CD14-positive monocyte (primary cell): ENCODE results near the gene GYPC. TPM values are rescaled to one million over a fixed set of nuclear protein-coding genes. Genes with fewer than 3 reads are reported as not detected.

Source experiments
- DNase-seq, 3 donors: peaks; one replicate each; pipeline ENCODE4 v3.0.0-alpha.2; 2011 to 2022
- H2AFZ ChIP-seq: 2 replicates; pipeline ENCODE4 v1.6.0; 2012; ENCODE audit warnings: mild to moderate bottlenecking, low read depth, low read length, inconsistent platforms; ENCODE audit not compliant: insufficient read depth, poor library complexity, severe bottlenecking
- H3K27ac ChIP-seq, 2 donors: 1 replicate in 1 of 2; 2 replicates in 1 of 2; pipeline ENCODE4 v1.5.1; 2012 to 2013; ENCODE audit warnings: low read length in 2 of 2, control low read depth in 1 of 2, inconsistent platforms in 1 of 2, low read depth in 1 of 2, mild to moderate bottlenecking in 1 of 2
- H3K27me3 ChIP-seq, 2 donors: one replicate each; pipeline versions ENCODE4 v1.6.0 to v1.6.1; 2011 to 2013; ENCODE audit warnings: low read length in 2 of 2; ENCODE audit not compliant: control insufficient read depth in 2 of 2, insufficient read depth in 2 of 2
- H3K36me3 ChIP-seq, 2 donors: replicated peaks in 1 of 2; 1 replicate in 1 of 2; 2 replicates in 1 of 2; pipeline versions ENCODE4 v1.5.1 to v1.6.1; 2012 to 2013; ENCODE audit warnings: low read length in 2 of 2, control low read depth in 1 of 2, inconsistent platforms in 1 of 2, mild to moderate bottlenecking in 1 of 2; ENCODE audit not compliant: insufficient read depth in 2 of 2, control insufficient read depth in 1 of 2
- H3K4me1 ChIP-seq, 2 donors: 1 replicate in 1 of 2; 2 replicates in 1 of 2; pipeline versions ENCODE4 v1.5.1 to v1.6.1; 2012 to 2013; ENCODE audit warnings: low read length in 2 of 2, control low read depth in 1 of 2, inconsistent platforms in 1 of 2, mild to moderate bottlenecking in 1 of 2, moderate library complexity in 1 of 2; ENCODE audit not compliant: insufficient read depth in 2 of 2, control insufficient read depth in 1 of 2
- H3K4me2 ChIP-seq: replicated peaks from 2 replicates; pipeline ENCODE3; 2012; ENCODE audit warnings: low read length, moderate library complexity, mild to moderate bottlenecking; ENCODE audit not compliant: poor library complexity, severe bottlenecking; ENCODE audit errors: extremely low read depth
- H3K4me3 ChIP-seq, 3 experiments: fragments of 200-600 bp in 1 of 3; sonication (generic) in 1 of 3; replicated peaks in 1 of 3; 1 replicate in 2 of 3; 2 replicates in 1 of 3; pipeline ENCODE4 v1.5.1; 2011 to 2013; ENCODE audit warnings: low read length in 3 of 3, mild to moderate bottlenecking in 3 of 3, control low read depth in 2 of 3, low read depth in 2 of 3, inconsistent platforms in 1 of 3, moderate library complexity in 1 of 3
- H3K79me2 ChIP-seq: 2 replicates; pipeline ENCODE4 v1.6.0; 2012; ENCODE audit warnings: mild to moderate bottlenecking, control low read depth, inconsistent platforms, low read length, moderate library complexity; ENCODE audit not compliant: insufficient read depth
- H3K9ac ChIP-seq: 2 replicates; pipeline ENCODE4 v1.6.0; 2017; ENCODE audit warnings: low read length, mild to moderate bottlenecking; ENCODE audit not compliant: insufficient read depth, poor library complexity, severe bottlenecking
- H3K9me3 ChIP-seq, 2 donors: replicated peaks in 1 of 2; 1 replicate in 1 of 2; 2 replicates in 1 of 2; pipeline versions ENCODE4 v1.5.1 to v1.6.1; 2012 to 2013; ENCODE audit warnings: low read length in 2 of 2, control low read depth in 1 of 2; ENCODE audit not compliant: control insufficient read depth in 1 of 2, insufficient read depth in 1 of 2
- H4K20me1 ChIP-seq: 2 replicates; pipeline ENCODE4 v1.6.0; 2012; ENCODE audit warnings: mild to moderate bottlenecking, low read length, control low read depth, moderate library complexity; ENCODE audit not compliant: insufficient read depth
- H3K27ac Mint-ChIP-seq, 7 donors: one replicate each; pipeline ENCODE4 v1.8.0; 2020; ENCODE audit warnings: mild to moderate bottlenecking in 7 of 7, mixed read lengths in 7 of 7, moderate library complexity in 6 of 7, inconsistent platforms in 2 of 7
- H3K27me3 Mint-ChIP-seq, 3 donors: one replicate each; pipeline ENCODE4 v1.8.0; 2021 to 2022; ENCODE audit warnings: low read depth in 3 of 3, mild to moderate bottlenecking in 3 of 3, mixed read lengths in 3 of 3, moderate library complexity in 3 of 3, inconsistent platforms in 1 of 3
- H3K36me3 Mint-ChIP-seq, 2 donors: one replicate each; pipeline ENCODE4 v1.8.0; 2020; ENCODE audit warnings: mixed read lengths in 2 of 2, inconsistent platforms in 1 of 2, mild to moderate bottlenecking in 1 of 2
- H3K4me1 Mint-ChIP-seq: one replicate; pipeline ENCODE4 v1.8.0; 2020; ENCODE audit warnings: mild to moderate bottlenecking, mixed read lengths
- H3K4me3 Mint-ChIP-seq, 2 donors: one replicate each; pipeline ENCODE4 v1.8.0; 2020; ENCODE audit warnings: mild to moderate bottlenecking in 2 of 2, mixed read lengths in 2 of 2, moderate library complexity in 1 of 2
- H3K9me3 Mint-ChIP-seq, 7 donors: one replicate each; pipeline ENCODE4 v1.8.0; 2020 to 2022; ENCODE audit warnings: mixed read lengths in 7 of 7, mild to moderate bottlenecking in 6 of 7, moderate library complexity in 6 of 7, inconsistent platforms in 2 of 7
- WGBS: methylation state at CpG from one replicate; pipeline ENCODE4 v1.1.5; 2013; ENCODE audit warnings: missing lambda C conversion rate; ENCODE audit not compliant: insufficient coverage; 5-methylcytosine and 5-hydroxymethylcytosine counted together
- intact Hi-C, 2 donors: fragments of 100-400 bp; cut with micrococcal nuclease; formaldehyde crosslinking; loops; one replicate each; pipeline versions ENCODE4 v1.15.0 to v1.15.1; 2023
- polyA plus RNA-seq, 3 donors: library from polyadenylated mRNA; depleted of rRNA in 1 of 3; unstranded in 2 of 3; stranded (reverse) in 1 of 3; fragments of 300-500 nt in 2 of 3; fragments of >200 nt in 1 of 3; fragmentation: Illumina TruSeq in 2 of 3; gene quantifications; 1 replicate in 2 of 3; 2 replicates in 1 of 3; pipeline ENCODE4 v1.2.3, GENCODE V29; 2012 to 2021
- TF ChIP-seq, protein P1 (sequence below): fragments of 200-600 bp; IDR thresholded peaks from one replicate; pipeline ENCODE4 v1.8.0; 2022; ENCODE audit warnings: antibody characterized with exemption, mild to moderate bottlenecking

The GYPC gene
- polyA plus RNA-seq, 3 donors, result 20.0 to 36.1 (median 21.7) TPM

- TF ChIP-seq, protein P1, sequence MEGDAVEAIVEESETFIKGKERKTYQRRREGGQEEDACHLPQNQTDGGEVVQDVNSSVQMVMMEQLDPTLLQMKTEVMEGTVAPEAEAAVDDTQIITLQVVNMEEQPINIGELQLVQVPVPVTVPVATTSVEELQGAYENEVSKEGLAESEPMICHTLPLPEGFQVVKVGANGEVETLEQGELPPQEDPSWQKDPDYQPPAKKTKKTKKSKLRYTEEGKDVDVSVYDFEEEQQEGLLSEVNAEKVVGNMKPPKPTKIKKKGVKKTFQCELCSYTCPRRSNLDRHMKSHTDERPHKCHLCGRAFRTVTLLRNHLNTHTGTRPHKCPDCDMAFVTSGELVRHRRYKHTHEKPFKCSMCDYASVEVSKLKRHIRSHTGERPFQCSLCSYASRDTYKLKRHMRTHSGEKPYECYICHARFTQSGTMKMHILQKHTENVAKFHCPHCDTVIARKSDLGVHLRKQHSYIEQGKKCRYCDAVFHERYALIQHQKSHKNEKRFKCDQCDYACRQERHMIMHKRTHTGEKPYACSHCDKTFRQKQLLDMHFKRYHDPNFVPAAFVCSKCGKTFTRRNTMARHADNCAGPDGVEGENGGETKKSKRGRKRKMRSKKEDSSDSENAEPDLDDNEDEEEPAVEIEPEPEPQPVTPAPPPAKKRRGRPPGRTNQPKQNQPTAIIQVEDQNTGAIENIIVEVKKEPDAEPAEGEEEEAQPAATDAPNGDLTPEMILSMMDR, result no peak
Measured at GRCh38 chr2:126722081-126722480, 66.1 kb downstream of the GYPC start.

DNA sequence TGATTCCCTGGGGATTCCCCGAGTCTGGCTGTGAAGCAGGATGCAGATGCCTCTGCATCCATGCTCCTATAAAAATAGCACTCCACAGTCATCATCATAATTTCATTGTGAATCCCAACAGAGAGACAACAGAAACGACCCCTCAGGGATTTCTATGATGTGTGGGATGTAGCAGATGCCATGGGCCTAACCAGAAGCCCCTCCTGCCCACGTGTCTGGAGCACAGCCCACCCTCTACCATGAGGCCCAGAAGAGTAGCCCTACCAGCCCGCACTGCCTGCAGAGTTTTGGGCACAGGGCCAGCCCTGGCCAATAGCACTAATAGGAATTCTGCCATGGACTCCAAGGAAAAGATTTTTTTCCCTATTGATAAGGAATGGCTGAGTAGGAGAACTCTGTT is 66.6 kb downstream of the GYPC start:
- H3K9ac ChIP-seq, result no peak overlapping the region
- H3K4me1 ChIP-seq, result peaks cover 19 to 21% of the 10 kb centered on the region in 2 donors
- TF ChIP-seq, protein P1, result no peak
- Mint-ChIP-seq H3K36me3 (no peaks in the 10 kb centered on the region), H3K27me3 (peaks cover 2 to 9% (median 7%) of the 10 kb centered on the region in 3 donors), H3K4me3 (no peak overlapping the region), H3K4me1 (peaks cover 31% of the 10 kb centered on the region), H3K27ac (no peak overlapping the region), H3K9me3 (peaks cover 8 to 20% (median 16%) of the 10 kb centered on the region in 7 donors)
- H4K20me1 ChIP-seq, result no peaks in the 10 kb centered on the region
- no peaks in the 10 kb centered on the region for H3K36me3 ChIP-seq
- no peak overlapping the region for H3K27ac ChIP-seq
- no peaks in the 10 kb centered on the region for H3K79me2 ChIP-seq
- no peak for DNase-seq
- intact Hi-C loops, result no loop called here
- peaks cover 7 to 10% of the 10 kb centered on the region in 2 donors for H3K9me3 ChIP-seq
- WGBS, result no CpG with 5 or more reads among the region's 4 CpGs
- H3K4me2 ChIP-seq, result no peak overlapping the region
- H2AFZ ChIP-seq, result no peak overlapping the region
- H3K27me3 ChIP-seq, result no peaks in the 10 kb centered on the region
- no peak overlapping the region for H3K4me3 ChIP-seq

More at GRCh38 chr2:126722081-126722480, 66.1 kb downstream of the GYPC start:
- Mint-ChIP-seq H3K27ac (no peak overlapping the region), H3K9me3 (peaks cover 8 to 20% (median 16%) of the 10 kb centered on the region in 7 donors), H3K27me3 (peaks cover 2 to 9% (median 7%) of the 10 kb centered on the region in 3 donors), H3K4me1 (peaks cover 31% of the 10 kb centered on the region), H3K36me3 (no peaks in the 10 kb centered on the region), H3K4me3 (no peak overlapping the region)
- Histone ChIP-seq H2AFZ (no peak overlapping the region), H3K36me3 (no peaks in the 10 kb centered on the region), H3K9ac (no peak overlapping the region), H3K27ac (no peak overlapping the region), H3K4me2 (no peak overlapping the region), H3K27me3 (no peaks in the 10 kb centered on the region), H3K4me3 (no peak overlapping the region), H3K4me1 (peaks cover 19 to 21% of the 10 kb centered on the region in 2 donors), H3K79me2 (no peaks in the 10 kb centered on the region), H3K9me3 (peaks cover 7 to 10% of the 10 kb centered on the region in 2 donors), H4K20me1 (no peaks in the 10 kb centered on the region)
- DNase-seq, result no peak
- intact Hi-C loops, result no loop called here
- WGBS, result 81% methylated on average over 1 of the region's 2 CpGs
